ENCODE data around the gene AMIGO3.

- TF ChIP-seq POLR2AphosphoS5 (IDR thresholded peaks at IDR 0.05; ENCODE audit: low read depth, low read length) (no peak), CHD1 (IDR thresholded peaks at IDR 0.05; ENCODE audit: low read depth, low read length) (no peak), CTCF (IDR thresholded peaks at IDR 0.05; ENCODE audit: control extremely low read depth in 1 of 3, insufficient read depth in 1 of 3, low read depth in 1 of 3, low read length in 3 of 3) (no peak), SP1 (IDR thresholded peaks at IDR 0.05; ENCODE audit: low read depth, low read length) (no peak), POLR2A (IDR thresholded peaks at IDR 0.05; ENCODE audit: control extremely low read depth in 1 of 2, low read depth in 2 of 2, low read length in 2 of 2) (no peak), CEBPB (IDR thresholded peaks at IDR 0.05; ENCODE audit: low read depth, low read length) (no peak)
These were observed 14.9 kb downstream of the AMIGO3 start for GRCh38 chr3:49704629-49705028.
